DND-41 (cell line): ENCODE measurements around the gene TP53TG3B.
"Not testable (repeated sequence)": the region's sequence is repeated elsewhere in the genome, so short reads cannot be mapped to it uniquely, and the experiment has no call there.

ENCODE experiments used
- CTCF ChIP-seq: IDR thresholded peaks from 2 replicates; pipeline ENCODE4 v1.5.1; 2012; ENCODE audit warnings: borderline replicate concordance, low read length, moderate library complexity, mild to moderate bottlenecking; ENCODE audit not compliant: poor library complexity, severe bottlenecking; ENCODE audit errors: extremely low read depth
- EZH2 ChIP-seq: IDR thresholded peaks from 3 replicates; pipeline ENCODE4 v1.6.1; 2012; ENCODE audit warnings: borderline replicate concordance, low read depth, mild to moderate bottlenecking, moderate library complexity, low read length, inconsistent platforms; ENCODE audit not compliant: severe bottlenecking

DNA sequence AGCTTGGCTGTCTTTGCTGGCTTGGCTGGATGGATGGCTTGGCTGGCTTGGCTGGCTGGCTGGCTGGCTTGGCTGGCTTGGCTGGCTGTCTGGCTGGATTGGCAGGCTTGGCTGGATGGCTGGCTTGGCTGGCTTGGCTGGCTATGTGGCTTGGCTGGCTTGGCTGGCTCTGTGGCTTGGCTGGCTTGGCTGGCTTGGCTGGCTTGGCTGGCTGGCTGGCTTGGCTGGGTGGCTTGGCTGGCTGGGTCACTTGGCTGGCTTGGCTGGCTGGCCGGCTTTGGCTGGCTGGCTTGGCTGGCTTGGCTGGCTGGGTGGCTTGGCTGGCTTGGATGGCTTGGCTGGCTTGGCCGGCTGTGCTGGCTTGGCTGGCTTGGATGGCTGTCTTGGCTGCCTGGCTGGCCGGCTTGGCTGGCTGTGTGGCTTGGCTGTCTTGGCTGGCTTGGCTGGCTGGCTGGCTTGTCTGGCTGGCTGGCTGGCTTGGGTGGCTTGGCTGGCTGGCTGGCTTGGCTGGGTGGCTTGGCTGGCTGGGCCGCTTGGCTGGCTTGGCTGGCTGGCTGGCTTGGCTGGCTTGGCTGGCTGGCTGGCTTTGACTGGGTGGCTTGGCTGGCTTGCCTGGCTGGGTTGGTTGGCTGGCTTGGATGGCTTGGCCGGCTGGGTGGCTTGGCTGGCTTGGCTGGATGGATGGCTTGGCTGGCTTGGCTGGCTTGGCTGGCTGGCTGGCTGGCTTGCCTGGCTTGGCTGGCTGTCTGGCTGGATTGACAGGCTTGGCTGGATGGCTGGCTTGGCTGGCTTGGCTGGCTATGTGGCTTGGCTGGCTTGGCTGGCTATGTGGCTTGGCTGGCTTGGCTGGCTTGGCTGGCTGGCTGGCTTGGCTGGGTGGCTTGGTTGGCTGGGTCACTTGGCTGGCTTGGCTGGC, 22.8 kb upstream of the TP53TG3B start:
- TF ChIP-seq CTCF, EZH2: not testable (repeated sequence)
